ENCODE results near the gene KRT73.

Gene KRT73

DNA sequence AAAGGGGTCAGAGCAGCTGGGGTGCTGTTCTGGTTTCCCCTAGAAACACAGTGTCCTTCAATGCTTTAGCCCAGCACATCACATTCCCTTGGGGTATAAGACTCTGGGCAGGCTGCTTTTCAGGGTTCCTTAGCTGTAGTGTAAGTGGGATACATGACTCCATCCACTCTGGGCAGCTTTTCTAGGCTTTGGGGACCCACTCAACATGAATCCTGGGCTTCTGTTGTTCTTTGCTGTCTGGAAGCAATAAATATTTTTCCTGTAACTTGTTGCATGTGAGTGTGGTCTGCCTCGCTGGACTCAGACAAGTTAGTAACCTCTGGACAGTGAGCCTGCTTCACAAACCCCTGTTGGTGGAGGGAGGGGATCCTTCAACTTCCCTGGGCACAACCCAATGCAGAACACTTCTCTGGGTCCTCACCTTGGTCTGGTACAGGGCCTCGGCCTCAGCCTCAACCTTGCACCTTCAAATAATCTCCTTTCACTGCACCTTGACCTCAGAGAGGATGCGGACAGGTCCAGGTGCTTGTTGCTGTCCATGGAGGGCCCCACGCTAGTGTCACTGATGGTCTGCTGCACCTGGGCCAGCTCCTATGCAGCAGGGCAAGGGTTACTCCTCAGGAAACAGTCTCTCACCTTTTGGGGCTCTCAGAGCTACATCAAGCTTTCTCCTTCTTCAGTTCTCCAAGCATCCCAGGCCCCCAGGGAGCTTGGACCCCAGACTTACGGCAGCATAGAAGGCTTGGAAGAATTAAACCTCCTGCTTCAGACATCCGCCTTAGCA lies 13.5 kb upstream of the KRT73 start:
- Histone ChIP-seq H3K79me2 (ENCODE audit: insufficient read depth, low read length) (no peaks in the 10 kb centered on the region), H3F3A (ENCODE audit: low read depth) (no peaks in the 10 kb centered on the region), H3K4me3 (ENCODE audit: low read length, poor library complexity, severe bottlenecking) (no peak overlapping the region), H3K9me2 (replicated peaks; ENCODE audit: low read depth, low read length) (no peaks in the 10 kb centered on the region), H3K4me1 (ENCODE audit: insufficient read depth, low read length, poor library complexity, severe bottlenecking) (peaks cover 78% of the 10 kb centered on the region), H3K27me3 (ENCODE audit: insufficient read depth, low read length, poor library complexity, severe bottlenecking) (no peaks in the 10 kb centered on the region), H4K20me1 (ENCODE audit: insufficient read depth, low read length, poor library complexity, severe bottlenecking) (no peaks in the 10 kb centered on the region), H2AFZ (ENCODE audit: low read length) (no peak overlapping the region), H3K9me3 (ENCODE audit: insufficient read depth, low read depth, low read length) (no peaks in the 10 kb centered on the region), H3K9ac (ENCODE audit: low read depth, low read length, poor library complexity, severe bottlenecking) (peak overlapping the region; percentile 18), H3K36me3 (ENCODE audit: insufficient read depth, low read length) (no peaks in the 10 kb centered on the region), H3K4me2 (ENCODE audit: low read depth, low read length, poor library complexity, severe bottlenecking) (peak overlapping the region; percentile 82)
- TF ChIP-seq CTCF (conservative IDR thresholded peaks at IDR 0.05; ENCODE audit: low read length): no peak

- Histone ChIP-seq H2AFZ (ENCODE audit: low read length) (no peak overlapping the region), H3K4me3 (ENCODE audit: low read length, poor library complexity, severe bottlenecking) (peak overlapping the region; percentile 61), H3K4me1 (ENCODE audit: insufficient read depth, low read length, poor library complexity, severe bottlenecking) (peaks cover 83% of the 10 kb centered on the region), H3K9me3 (ENCODE audit: insufficient read depth, low read depth, low read length) (no peaks in the 10 kb centered on the region), H3F3A (ENCODE audit: low read depth) (no peaks in the 10 kb centered on the region), H3K9me2 (replicated peaks; ENCODE audit: low read depth, low read length) (no peaks in the 10 kb centered on the region), H3K4me2 (ENCODE audit: low read depth, low read length, poor library complexity, severe bottlenecking) (peak overlapping the region; percentile 82), H4K20me1 (ENCODE audit: insufficient read depth, low read length, poor library complexity, severe bottlenecking) (no peaks in the 10 kb centered on the region), H3K27me3 (ENCODE audit: insufficient read depth, low read length, poor library complexity, severe bottlenecking) (no peaks in the 10 kb centered on the region), H3K79me2 (ENCODE audit: insufficient read depth, low read length) (no peaks in the 10 kb centered on the region), H3K9ac (ENCODE audit: low read depth, low read length, poor library complexity, severe bottlenecking) (peak overlapping the region; percentile 18), H3K36me3 (ENCODE audit: insufficient read depth, low read length) (no peaks in the 10 kb centered on the region)
- TF ChIP-seq EZH2phosphoT487 (IDR thresholded peaks at IDR 0.05; ENCODE audit: borderline replicate concordance) (no peak), CTCF (conservative IDR thresholded peaks at IDR 0.05; ENCODE audit: low read length) (no peak)
Measured at GRCh38 chr12:52631264-52631663, 12.9 kb upstream of the KRT73 start.

DNA sequence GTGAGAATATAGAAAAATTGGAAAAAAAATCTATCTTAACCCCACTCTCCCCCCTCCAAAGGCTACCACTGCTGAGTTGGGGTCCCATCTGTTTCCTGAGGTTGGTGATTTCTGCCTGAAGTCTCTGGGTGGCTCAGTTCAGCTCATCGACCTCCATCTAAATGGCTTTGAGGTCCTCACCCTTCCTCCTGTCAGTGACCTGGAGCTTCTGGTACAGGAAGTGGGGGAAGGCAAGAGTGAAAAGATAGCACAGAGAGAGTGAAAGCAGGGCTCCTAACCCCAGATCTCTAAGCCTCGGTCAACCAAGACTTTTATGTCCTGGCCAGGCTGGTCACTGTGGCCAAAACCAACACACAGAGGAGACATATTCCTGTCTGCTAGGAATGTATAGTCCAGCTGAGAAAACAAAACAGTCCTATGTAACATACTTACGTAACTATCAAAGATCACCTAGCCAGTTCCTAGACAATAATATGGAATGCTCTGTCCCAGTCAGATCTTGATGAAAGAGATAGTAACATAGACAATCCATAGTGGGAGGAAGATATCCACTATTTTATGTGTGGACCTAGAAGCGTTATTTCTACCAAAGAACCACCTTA lies 12.3 kb upstream of the KRT73 start:
- Histone ChIP-seq H3K9ac (ENCODE audit: low read depth, low read length, poor library complexity, severe bottlenecking) (peak overlapping the region; percentile 18), H3K4me2 (ENCODE audit: low read depth, low read length, poor library complexity, severe bottlenecking) (peak overlapping the region; percentile 82), H3K36me3 (ENCODE audit: insufficient read depth, low read length) (no peaks in the 10 kb centered on the region), H3F3A (ENCODE audit: low read depth) (no peaks in the 10 kb centered on the region), H3K79me2 (ENCODE audit: insufficient read depth, low read length) (no peaks in the 10 kb centered on the region), H3K9me2 (replicated peaks; ENCODE audit: low read depth, low read length) (no peaks in the 10 kb centered on the region), H2AFZ (ENCODE audit: low read length) (0 out of 2 replicates have a peak overlapping the region, but pooled peaks have one; percentile 39), H3K27me3 (ENCODE audit: insufficient read depth, low read length, poor library complexity, severe bottlenecking) (no peaks in the 10 kb centered on the region), H4K20me1 (ENCODE audit: insufficient read depth, low read length, poor library complexity, severe bottlenecking) (no peaks in the 10 kb centered on the region), H3K4me3 (ENCODE audit: low read length, poor library complexity, severe bottlenecking) (peak overlapping the region; percentile 61), H3K9me3 (ENCODE audit: insufficient read depth, low read depth, low read length) (no peaks in the 10 kb centered on the region), H3K4me1 (ENCODE audit: insufficient read depth, low read length, poor library complexity, severe bottlenecking) (peaks cover 79% of the 10 kb centered on the region)
- no peak for TF ChIP-seq EZH2phosphoT487 (IDR thresholded peaks at IDR 0.05; ENCODE audit: borderline replicate concordance)
- TF ChIP-seq CTCF (conservative IDR thresholded peaks at IDR 0.05; ENCODE audit: low read length): no peak

All from Loucy (cell line).